GM23248 (cell line): ENCODE data around the gene TEPSIN.

Source experiments
- EZH2 ChIP-seq: fragments of 200-600 bp; sonication (generic); IDR thresholded peaks from 2 replicates; pipeline ENCODE4 v1.6.1; 2018; ENCODE audit warnings: antibody characterized with exemption, mild to moderate bottlenecking; ENCODE audit not compliant: insufficient read depth, poor library complexity, severe bottlenecking
- EZH2phosphoT487 ChIP-seq: fragments of 200-600 bp; sonication (generic); IDR thresholded peaks from 2 replicates; pipeline ENCODE4 v1.6.1; 2018; ENCODE audit warnings: antibody characterized with exemption, moderate library complexity, mild to moderate bottlenecking, low read depth; ENCODE audit not compliant: insufficient read depth

DNA sequence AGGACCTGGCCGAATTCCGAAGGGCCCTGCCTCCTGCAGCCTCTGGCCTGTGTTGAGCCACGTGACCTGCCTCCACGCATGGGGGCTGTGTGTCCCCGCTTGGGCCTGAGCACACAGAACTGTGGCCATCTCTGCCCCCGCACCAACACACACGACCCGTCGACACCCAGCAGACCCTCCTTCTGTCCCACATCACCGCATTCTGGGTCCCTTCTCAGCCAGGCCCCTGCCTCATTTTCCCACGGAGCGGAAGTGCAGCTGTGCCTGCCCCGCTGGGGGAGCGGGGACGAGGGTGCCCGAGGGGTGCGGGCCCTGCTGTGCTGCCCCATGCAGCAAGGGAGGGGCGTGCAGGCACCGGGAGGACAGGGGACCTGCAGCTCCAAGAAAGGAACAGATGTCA lies 18.7 kb upstream of the TEPSIN start:
- TF ChIP-seq EZH2 (no peak), EZH2phosphoT487 (no peak)
